IMR-90 (cell line): Measurements from ENCODE around the gene CD6. TPM values are rescaled to one million over a fixed set of nuclear protein-coding genes. Genes with fewer than 3 reads are reported as not detected.

Experiments used
- ATAC-seq: fragments of 200-7000 bp; cut with Tn5 transposase; 2 replicates; pipeline ENCODE4 v1.9.1; 2020; ENCODE audit warnings: low read depth, mild to moderate bottlenecking, moderate library complexity
- BruUV-seq: library from RNA; stranded (reverse); fragments of 400-500 nt; replicated peaks from 2 replicates; lab custom pipeline; 2021; lab: Mats Ljungman, UMichigan
- CTCF ChIA-PET: fragments of 300-600 bp; formaldehyde crosslinking; extraction: SDS; loops from one replicate; lab custom pipeline; 2021; ENCODE audit warnings: antibody characterized with exemption; lab: Yijun Ruan, JAX
- POLR2A ChIA-PET: fragments of 300-600 bp; sonication (Branson Sonifier 250); formaldehyde crosslinking; loops from one replicate; lab custom pipeline; 2022; ENCODE audit warnings: antibody characterized with exemption; ENCODE audit not compliant: unreplicated experiment; lab: Charles Lee
- DNase-seq: peaks from one replicate; pipeline ENCODE4 v3.0.0; 2013
- H2AFZ ChIP-seq: replicated peaks from 2 replicates; pipeline ENCODE3; 2013; ENCODE audit warnings: low read length, mild to moderate bottlenecking; ENCODE audit not compliant: poor library complexity
- H2AK5ac ChIP-seq: 2 replicates; pipeline ENCODE4 v1.6.1; 2013; ENCODE audit warnings: low read depth, low read length, inconsistent platforms
- H2AK9ac ChIP-seq: replicated peaks from 2 replicates; pipeline ENCODE3; 2013; ENCODE audit warnings: mild to moderate bottlenecking, low read depth, low read length, moderate library complexity; ENCODE audit not compliant: poor library complexity
- H2BK120ac ChIP-seq: 2 replicates; pipeline ENCODE4 v1.6.1; 2013; ENCODE audit warnings: low read depth, low read length, inconsistent platforms
- H2BK15ac ChIP-seq: 3 replicates; pipeline ENCODE4 v1.6.1; 2013; ENCODE audit warnings: low read depth, low read length, inconsistent platforms
- H2BK20ac ChIP-seq: 2 replicates; pipeline ENCODE4 v1.6.1; 2013; ENCODE audit warnings: low read depth, mild to moderate bottlenecking, inconsistent platforms, low read length, moderate library complexity
- H2BK5ac ChIP-seq: 2 replicates; pipeline ENCODE4 v1.6.1; 2013; ENCODE audit warnings: mild to moderate bottlenecking, low read depth, low read length, inconsistent platforms; ENCODE audit not compliant: poor library complexity, severe bottlenecking
- H3K14ac ChIP-seq: replicated peaks from 2 replicates; pipeline ENCODE4 v1.6.1; 2013; ENCODE audit warnings: low read depth, low read length, inconsistent platforms
- H3K18ac ChIP-seq: 2 replicates; pipeline ENCODE4 v1.6.1; 2013; ENCODE audit warnings: low read depth, low read length, control low read depth
- H3K23ac ChIP-seq: 2 replicates; pipeline ENCODE4 v1.6.1; 2013; ENCODE audit warnings: low read depth, low read length, inconsistent platforms
- H3K27ac ChIP-seq: 2 replicates; pipeline ENCODE4 v1.5.1; 2013; ENCODE audit warnings: mild to moderate bottlenecking, control low read depth, low read length; ENCODE audit not compliant: insufficient read depth
- H3K27me3 ChIP-seq: 2 replicates; pipeline ENCODE4 v1.6.1; 2013; ENCODE audit warnings: low read length; ENCODE audit not compliant: control insufficient read depth, insufficient read depth
- H3K36me3 ChIP-seq: 2 replicates; pipeline ENCODE4 v1.6.1; 2013; ENCODE audit warnings: low read length, mixed read lengths; ENCODE audit not compliant: control insufficient read depth, insufficient read depth
- H3K4ac ChIP-seq: 2 replicates; pipeline ENCODE4 v1.6.1; 2013; ENCODE audit warnings: low read depth, low read length, inconsistent platforms
- H3K4me1 ChIP-seq: 2 replicates; pipeline ENCODE4 v1.6.1; 2013; ENCODE audit warnings: low read length, mixed read lengths; ENCODE audit not compliant: control insufficient read depth, insufficient read depth
- H3K4me2 ChIP-seq: 2 replicates; pipeline ENCODE4 v1.6.1; 2013; ENCODE audit warnings: low read depth, mild to moderate bottlenecking, control low read depth, low read length, moderate library complexity
- H3K4me3 ChIP-seq: 2 replicates; pipeline ENCODE4 v1.5.1; 2013; ENCODE audit warnings: low read depth, mild to moderate bottlenecking, control low read depth, low read length, moderate library complexity; ENCODE audit not compliant: insufficient read depth
- H3K56ac ChIP-seq: 2 replicates; pipeline ENCODE4 v1.6.1; 2013; ENCODE audit warnings: low read length, inconsistent platforms; ENCODE audit not compliant: insufficient read depth; ENCODE audit errors: extremely low read depth
- H3K79me1 ChIP-seq, 2 experiments: 2 replicates each; pipeline ENCODE4 v1.6.1; 2013; ENCODE audit warnings: low read length in 2 of 2, inconsistent platforms in 1 of 2, low read depth in 1 of 2
- H3K9ac ChIP-seq: 2 replicates; pipeline ENCODE4 v1.6.1; 2013; ENCODE audit warnings: low read depth, low read length, control low read depth
- H3K9me1 ChIP-seq: 2 replicates; pipeline ENCODE4 v1.6.1; 2013; ENCODE audit warnings: low read length, inconsistent platforms; ENCODE audit not compliant: insufficient read depth
- H3K9me3 ChIP-seq: 2 replicates; pipeline ENCODE4 v1.6.1; 2013; ENCODE audit warnings: low read length; ENCODE audit not compliant: control insufficient read depth, insufficient read depth
- H4K20me1 ChIP-seq: 2 replicates; pipeline ENCODE4 v1.6.1; 2013; ENCODE audit warnings: low read length, inconsistent platforms; ENCODE audit not compliant: insufficient read depth
- H4K5ac ChIP-seq: 2 replicates; pipeline ENCODE4 v1.6.1; 2013; ENCODE audit warnings: mild to moderate bottlenecking, low read depth, low read length, control low read depth
- H4K8ac ChIP-seq, 2 experiments: 2 replicates each; pipeline ENCODE4 v1.6.1; 2013; ENCODE audit warnings: low read depth in 2 of 2, low read length in 2 of 2, control low read depth in 1 of 2, inconsistent platforms in 1 of 2
- H4K91ac ChIP-seq: 2 replicates; pipeline ENCODE4 v1.6.1; 2013; ENCODE audit warnings: low read depth, low read length, inconsistent platforms; ENCODE audit not compliant: insufficient read depth
- CHD1 ChIP-seq: IDR thresholded peaks from 2 replicates; pipeline ENCODE4 v1.6.1; 2012; ENCODE audit warnings: low read depth, low read length, improper control_type of control experiment
- MAFK ChIP-seq: IDR thresholded peaks from 2 replicates; pipeline ENCODE4 v1.6.1; 2012; ENCODE audit warnings: low read depth, low read length, improper control_type of control experiment
- MXI1 ChIP-seq: IDR thresholded peaks from 2 replicates; pipeline ENCODE4 v1.6.1; 2012; ENCODE audit warnings: low read depth, mild to moderate bottlenecking, low read length, moderate library complexity, borderline replicate concordance
- RAD21 ChIP-seq: IDR thresholded peaks from 2 replicates; pipeline ENCODE4 v1.6.1; 2012; ENCODE audit warnings: low read length, improper control_type of control experiment
- RCOR1 ChIP-seq: IDR thresholded peaks from 2 replicates; pipeline ENCODE4 v1.6.1; 2012; ENCODE audit warnings: mild to moderate bottlenecking, low read length, improper control_type of control experiment; ENCODE audit not compliant: insufficient replicate concordance
- RFX5 ChIP-seq: IDR thresholded peaks from 2 replicates; pipeline ENCODE4 v1.8.0; 2012; ENCODE audit warnings: low read depth, mild to moderate bottlenecking, low read length, moderate library complexity
- SMC3 ChIP-seq: fragments of 150-350 bp; IDR thresholded peaks from 2 replicates; pipeline ENCODE4 v1.6.1; 2016; ENCODE audit warnings: low read depth, mild to moderate bottlenecking, antibody characterized with exemption, low read length, moderate library complexity
- WGBS, 2 experiments: methylation state at CpG; one replicate each; pipeline versions ENCODE4 v1.1.5 to v1.1.7; 2013; ENCODE audit warnings: missing lambda C conversion rate in 2 of 2; ENCODE audit not compliant: insufficient read length in 1 of 2; ENCODE audit errors: extremely low coverage in 2 of 2; 5-methylcytosine and 5-hydroxymethylcytosine counted together
- dilution Hi-C: fragments of 300-500 bp; cut with HindIII; formaldehyde crosslinking; loops from one replicate; pipeline ENCODE4 v1.14.3; 2018; ENCODE audit warnings: low sequenced_read_pairs; ENCODE audit not compliant: unreplicated experiment
- in situ Hi-C: fragments of 300-500 bp; cut with MboI; formaldehyde crosslinking; loops from 3 replicates; pipeline ENCODE4 v1.14.3; 2019; ENCODE audit warnings: low sequenced_read_pairs, inconsistent platforms, mixed read lengths
- intact Hi-C: fragments of 100-400 bp; cut with micrococcal nuclease; formaldehyde crosslinking; loops from 2 replicates; pipeline ENCODE4 v1.10.0; 2022
- polyA plus RNA-seq, 3 experiments: library from polyadenylated mRNA; depleted of rRNA; stranded (reverse); fragments of >200 nt; gene quantifications; 2 replicates each; pipeline ENCODE4 v1.2.3, GENCODE V29; 2012; ENCODE audit warnings: low replicate concordance in 1 of 3
- total RNA-seq: library from RNA; depleted of rRNA; stranded (reverse); fragments of >200 nt; gene quantifications from 2 replicates; pipeline ENCODE4 v1.2.3, GENCODE V29; 2012

The CD6 gene
- total and polyA plus RNA-seq, 2 of the 4 experiments (the other 2 are of a cell fraction): not detected

- no peak overlapping the region for H2AFZ ChIP-seq
- no peak overlapping the region for H3K14ac ChIP-seq
- no peak overlapping the region for H3K23ac ChIP-seq
- H2BK5ac ChIP-seq: no peak overlapping the region
- no peak overlapping the region for H3K18ac ChIP-seq
- no peak for TF ChIP-seq SMC3
- TF ChIP-seq RCOR1: no peak
- no peak for TF ChIP-seq CHD1
- no peak for TF ChIP-seq RFX5
- TF ChIP-seq MAFK: no peak
- TF ChIP-seq RAD21: no peak
- no peak for TF ChIP-seq MXI1
- no peak overlapping the region for H3K56ac ChIP-seq
- DNase-seq (no peak), ATAC-seq (no peak)
- no peak overlapping the region for H2BK120ac ChIP-seq
- no peak overlapping the region for H3K27ac ChIP-seq
- no peak overlapping the region for H4K8ac ChIP-seq
- in situ Hi-C loops (loop anchor here (25.0 kb wide), 1 partner anchor 1335 kb away; no protein-coding TSS in a partner anchor), intact Hi-C loops (no loop called here), dilution Hi-C loops (no loop called here)
- H3K4me3 ChIP-seq: no peak overlapping the region
- BruUV-seq: no TSS peak
- H3K36me3 ChIP-seq: peaks cover 29% of the 10 kb centered on the region
- no peak overlapping the region for H2AK5ac ChIP-seq
- H3K9me1 ChIP-seq: peaks cover 18% of the 10 kb centered on the region; the same call in 1 of the 2 replicates
- H3K4ac ChIP-seq: no peak overlapping the region
- H2BK15ac ChIP-seq: no peak overlapping the region
- H4K20me1 ChIP-seq: peaks cover 24% of the 10 kb centered on the region
- no peak overlapping the region for H2BK20ac ChIP-seq
- peaks cover 18 to 61% of the 10 kb centered on the region in 2 experiments for H3K79me1 ChIP-seq
- H3K4me2 ChIP-seq: no peak overlapping the region
- H4K5ac ChIP-seq: no peak overlapping the region
- no peaks in the 10 kb centered on the region for H3K27me3 ChIP-seq
- 80% methylated on average over 4 of the region's 23 CpGs; no CpG with 5 or more reads in 1 of the 2 experiments for WGBS, 2 experiments
- POLR2A ChIA-PET: no interaction called here
- no peaks in the 10 kb centered on the region for H3K9me3 ChIP-seq
- no peak overlapping the region for H4K91ac ChIP-seq
- no peak overlapping the region for H2AK9ac ChIP-seq
- CTCF ChIA-PET: interaction anchor here (1.0 kb wide), 1 partner anchor 91 kb away, joined by 3 read pairs; no protein-coding TSS in a partner anchor
- peaks cover 17% of the 10 kb centered on the region for H3K4me1 ChIP-seq
- H3K9ac ChIP-seq: no peak overlapping the region
Measured at GRCh38 chr11:60921777-60922335, 49.6 kb upstream of the CD6 start.
